CD14-positive monocyte (primary cell): ENCODE results near the gene FRY. TPM values are rescaled to one million over a fixed set of nuclear protein-coding genes. Genes with fewer than 3 reads are reported as not detected.

ENCODE experiments used
- DNase-seq, 3 donors: peaks; one replicate each; pipeline ENCODE4 v3.0.0-alpha.2; 2011 to 2022
- H2AFZ ChIP-seq: 2 replicates; pipeline ENCODE4 v1.6.0; 2012; ENCODE audit warnings: mild to moderate bottlenecking, low read depth, low read length, inconsistent platforms; ENCODE audit not compliant: insufficient read depth, poor library complexity, severe bottlenecking
- H3K27ac ChIP-seq, 2 donors: 1 replicate in 1 of 2; 2 replicates in 1 of 2; pipeline ENCODE4 v1.5.1; 2012 to 2013; ENCODE audit warnings: low read length in 2 of 2, control low read depth in 1 of 2, inconsistent platforms in 1 of 2, low read depth in 1 of 2, mild to moderate bottlenecking in 1 of 2
- H3K27me3 ChIP-seq, 2 donors: one replicate each; pipeline versions ENCODE4 v1.6.0 to v1.6.1; 2011 to 2013; ENCODE audit warnings: low read length in 2 of 2; ENCODE audit not compliant: control insufficient read depth in 2 of 2, insufficient read depth in 2 of 2
- H3K36me3 ChIP-seq, 2 donors: replicated peaks in 1 of 2; 1 replicate in 1 of 2; 2 replicates in 1 of 2; pipeline versions ENCODE4 v1.5.1 to v1.6.1; 2012 to 2013; ENCODE audit warnings: low read length in 2 of 2, control low read depth in 1 of 2, inconsistent platforms in 1 of 2, mild to moderate bottlenecking in 1 of 2; ENCODE audit not compliant: insufficient read depth in 2 of 2, control insufficient read depth in 1 of 2
- H3K4me1 ChIP-seq, 2 donors: 1 replicate in 1 of 2; 2 replicates in 1 of 2; pipeline versions ENCODE4 v1.5.1 to v1.6.1; 2012 to 2013; ENCODE audit warnings: low read length in 2 of 2, control low read depth in 1 of 2, inconsistent platforms in 1 of 2, mild to moderate bottlenecking in 1 of 2, moderate library complexity in 1 of 2; ENCODE audit not compliant: insufficient read depth in 2 of 2, control insufficient read depth in 1 of 2
- H3K4me2 ChIP-seq: replicated peaks from 2 replicates; pipeline ENCODE3; 2012; ENCODE audit warnings: low read length, moderate library complexity, mild to moderate bottlenecking; ENCODE audit not compliant: poor library complexity, severe bottlenecking; ENCODE audit errors: extremely low read depth
- H3K4me3 ChIP-seq, 3 experiments: fragments of 200-600 bp in 1 of 3; sonication (generic) in 1 of 3; replicated peaks in 1 of 3; 1 replicate in 2 of 3; 2 replicates in 1 of 3; pipeline ENCODE4 v1.5.1; 2011 to 2013; ENCODE audit warnings: low read length in 3 of 3, mild to moderate bottlenecking in 3 of 3, control low read depth in 2 of 3, low read depth in 2 of 3, inconsistent platforms in 1 of 3, moderate library complexity in 1 of 3
- H3K79me2 ChIP-seq: 2 replicates; pipeline ENCODE4 v1.6.0; 2012; ENCODE audit warnings: mild to moderate bottlenecking, control low read depth, inconsistent platforms, low read length, moderate library complexity; ENCODE audit not compliant: insufficient read depth
- H3K9ac ChIP-seq: 2 replicates; pipeline ENCODE4 v1.6.0; 2017; ENCODE audit warnings: low read length, mild to moderate bottlenecking; ENCODE audit not compliant: insufficient read depth, poor library complexity, severe bottlenecking
- H3K9me3 ChIP-seq, 2 donors: replicated peaks in 1 of 2; 1 replicate in 1 of 2; 2 replicates in 1 of 2; pipeline versions ENCODE4 v1.5.1 to v1.6.1; 2012 to 2013; ENCODE audit warnings: low read length in 2 of 2, control low read depth in 1 of 2; ENCODE audit not compliant: control insufficient read depth in 1 of 2, insufficient read depth in 1 of 2
- H4K20me1 ChIP-seq: 2 replicates; pipeline ENCODE4 v1.6.0; 2012; ENCODE audit warnings: mild to moderate bottlenecking, low read length, control low read depth, moderate library complexity; ENCODE audit not compliant: insufficient read depth
- H3K27ac Mint-ChIP-seq, 7 donors: one replicate each; pipeline ENCODE4 v1.8.0; 2020; ENCODE audit warnings: mild to moderate bottlenecking in 7 of 7, mixed read lengths in 7 of 7, moderate library complexity in 6 of 7, inconsistent platforms in 2 of 7
- H3K27me3 Mint-ChIP-seq, 3 donors: one replicate each; pipeline ENCODE4 v1.8.0; 2021 to 2022; ENCODE audit warnings: low read depth in 3 of 3, mild to moderate bottlenecking in 3 of 3, mixed read lengths in 3 of 3, moderate library complexity in 3 of 3, inconsistent platforms in 1 of 3
- H3K36me3 Mint-ChIP-seq, 2 donors: one replicate each; pipeline ENCODE4 v1.8.0; 2020; ENCODE audit warnings: mixed read lengths in 2 of 2, inconsistent platforms in 1 of 2, mild to moderate bottlenecking in 1 of 2
- H3K4me1 Mint-ChIP-seq: one replicate; pipeline ENCODE4 v1.8.0; 2020; ENCODE audit warnings: mild to moderate bottlenecking, mixed read lengths
- H3K4me3 Mint-ChIP-seq, 2 donors: one replicate each; pipeline ENCODE4 v1.8.0; 2020; ENCODE audit warnings: mild to moderate bottlenecking in 2 of 2, mixed read lengths in 2 of 2, moderate library complexity in 1 of 2
- H3K9me3 Mint-ChIP-seq, 7 donors: one replicate each; pipeline ENCODE4 v1.8.0; 2020 to 2022; ENCODE audit warnings: mixed read lengths in 7 of 7, mild to moderate bottlenecking in 6 of 7, moderate library complexity in 6 of 7, inconsistent platforms in 2 of 7
- WGBS: methylation state at CpG from one replicate; pipeline ENCODE4 v1.1.5; 2013; ENCODE audit warnings: missing lambda C conversion rate; ENCODE audit not compliant: insufficient coverage; 5-methylcytosine and 5-hydroxymethylcytosine counted together
- intact Hi-C, 2 donors: fragments of 100-400 bp; cut with micrococcal nuclease; formaldehyde crosslinking; loops; one replicate each; pipeline versions ENCODE4 v1.15.0 to v1.15.1; 2023
- polyA plus RNA-seq, 3 donors: library from polyadenylated mRNA; depleted of rRNA in 1 of 3; unstranded in 2 of 3; stranded (reverse) in 1 of 3; fragments of 300-500 nt in 2 of 3; fragments of >200 nt in 1 of 3; fragmentation: Illumina TruSeq in 2 of 3; gene quantifications; 1 replicate in 2 of 3; 2 replicates in 1 of 3; pipeline ENCODE4 v1.2.3, GENCODE V29; 2012 to 2021
- TF ChIP-seq, protein P1 (sequence below): fragments of 200-600 bp; IDR thresholded peaks from one replicate; pipeline ENCODE4 v1.8.0; 2022; ENCODE audit warnings: antibody characterized with exemption, mild to moderate bottlenecking

FRY gene
- polyA plus RNA-seq, 3 donors, result 3.9 to 31.8 (median 5.0) TPM

DNA sequence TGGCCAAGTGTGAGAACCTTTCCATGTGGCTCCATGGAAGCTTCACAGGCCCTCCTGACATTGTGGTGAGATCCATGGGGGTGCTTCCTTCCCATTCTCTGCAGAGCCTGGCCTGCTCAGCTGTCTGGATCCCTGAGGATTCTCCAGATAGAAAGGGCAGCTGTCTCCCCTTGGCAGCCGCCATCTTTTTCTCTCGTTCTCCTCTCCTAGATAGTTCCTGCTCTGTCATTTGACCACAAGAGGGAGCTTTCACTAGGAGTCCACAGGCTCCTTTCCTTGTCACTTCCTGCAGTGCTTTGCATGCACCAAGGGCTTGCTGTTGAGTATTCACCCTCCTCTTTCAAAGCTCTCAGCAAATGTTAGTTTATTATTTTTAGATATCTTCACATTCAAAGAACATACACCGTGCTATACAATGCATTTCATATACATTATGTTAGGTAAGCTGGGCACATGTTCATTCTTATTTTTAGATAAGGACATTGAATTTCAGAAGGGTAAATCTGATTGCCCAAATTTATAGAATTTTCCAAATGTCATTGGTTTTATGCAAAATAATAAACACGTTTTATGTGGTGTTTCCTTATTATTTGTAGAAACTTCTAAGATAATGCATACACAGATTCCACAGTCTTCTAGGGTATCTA, 133.2 kb downstream of the FRY start:
- peaks cover 8% of the 10 kb centered on the region for H3K4me1 Mint-ChIP-seq
- Histone ChIP-seq H3K27me3 (no peaks in the 10 kb centered on the region), H3K4me3 (no peak overlapping the region), H4K20me1 (no peaks in the 10 kb centered on the region), H3K36me3 (peaks cover 62 to 100% of the 10 kb centered on the region in 2 donors), H3K9ac (no peak overlapping the region), H3K4me1 (no peaks in the 10 kb centered on the region), H3K4me2 (no peak overlapping the region), H3K79me2 (no peaks in the 10 kb centered on the region), H3K9me3 (no peaks in the 10 kb centered on the region), H3K27ac (no peak overlapping the region), H2AFZ (no peak overlapping the region)
- H3K27me3 Mint-ChIP-seq, result peaks cover 0 to 1% (median 0%) of the 10 kb centered on the region in 3 donors
- 89% methylated on average over 2 of the region's 4 CpGs for WGBS
- intact Hi-C loops, result no loop called here
- H3K27ac Mint-ChIP-seq, result peak overlapping the region in 4 of 7 donors; percentile 3 to 65 (median 44)
- H3K36me3 Mint-ChIP-seq, result peaks cover 83 to 93% of the 10 kb centered on the region in 2 donors
- H3K9me3 Mint-ChIP-seq, result peaks cover 0 to 2% (median 0%) of the 10 kb centered on the region in 7 donors
- no peak overlapping the region for H3K4me3 Mint-ChIP-seq
- TF ChIP-seq, protein P1, sequence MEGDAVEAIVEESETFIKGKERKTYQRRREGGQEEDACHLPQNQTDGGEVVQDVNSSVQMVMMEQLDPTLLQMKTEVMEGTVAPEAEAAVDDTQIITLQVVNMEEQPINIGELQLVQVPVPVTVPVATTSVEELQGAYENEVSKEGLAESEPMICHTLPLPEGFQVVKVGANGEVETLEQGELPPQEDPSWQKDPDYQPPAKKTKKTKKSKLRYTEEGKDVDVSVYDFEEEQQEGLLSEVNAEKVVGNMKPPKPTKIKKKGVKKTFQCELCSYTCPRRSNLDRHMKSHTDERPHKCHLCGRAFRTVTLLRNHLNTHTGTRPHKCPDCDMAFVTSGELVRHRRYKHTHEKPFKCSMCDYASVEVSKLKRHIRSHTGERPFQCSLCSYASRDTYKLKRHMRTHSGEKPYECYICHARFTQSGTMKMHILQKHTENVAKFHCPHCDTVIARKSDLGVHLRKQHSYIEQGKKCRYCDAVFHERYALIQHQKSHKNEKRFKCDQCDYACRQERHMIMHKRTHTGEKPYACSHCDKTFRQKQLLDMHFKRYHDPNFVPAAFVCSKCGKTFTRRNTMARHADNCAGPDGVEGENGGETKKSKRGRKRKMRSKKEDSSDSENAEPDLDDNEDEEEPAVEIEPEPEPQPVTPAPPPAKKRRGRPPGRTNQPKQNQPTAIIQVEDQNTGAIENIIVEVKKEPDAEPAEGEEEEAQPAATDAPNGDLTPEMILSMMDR, result peak; percentile 59
- peak; percentile 15 to 39 (median 29) for DNase-seq

GRCh38 chr13:32165796-32166195, 134.2 kb downstream of the FRY start:
- no peak overlapping the region for H2AFZ ChIP-seq
- no peaks in the 10 kb centered on the region for H4K20me1 ChIP-seq
- WGBS, result 75% methylated on average over 4 of the region's 5 CpGs
- no peak overlapping the region for H3K4me2 ChIP-seq
- Mint-ChIP-seq H3K4me3 (no peak overlapping the region), H3K36me3 (peaks cover 82 to 95% of the 10 kb centered on the region in 2 donors), H3K27ac (peak overlapping the region in 3 of 7 donors; percentile 16 to 44 (median 44)), H3K4me1 (peaks cover 8% of the 10 kb centered on the region), H3K27me3 (peaks cover 0 to 1% (median 0%) of the 10 kb centered on the region in 3 donors), H3K9me3 (peaks cover 0 to 2% (median 0%) of the 10 kb centered on the region in 7 donors)
- peaks cover 54 to 100% of the 10 kb centered on the region in 2 donors for H3K36me3 ChIP-seq
- peak overlapping the region in 1 of 2 donors; percentile 47 for H3K27ac ChIP-seq
- no peak for DNase-seq
- H3K9me3 ChIP-seq, result no peaks in the 10 kb centered on the region
- H3K4me3 ChIP-seq, result no peak overlapping the region
- TF ChIP-seq, protein P1, result no peak
- no peaks in the 10 kb centered on the region for H3K79me2 ChIP-seq
- H3K27me3 ChIP-seq, result no peaks in the 10 kb centered on the region
- no peak overlapping the region for H3K9ac ChIP-seq
- no peaks in the 10 kb centered on the region for H3K4me1 ChIP-seq
- intact Hi-C loops, result no loop called here
